MCF 10A (cell line): ENCODE results near the gene G3BP1. TPM values are rescaled to one million over a fixed set of nuclear protein-coding genes. Genes with fewer than 3 reads are reported as not detected.
"Not testable (repeated sequence)": the region's sequence is repeated elsewhere in the genome, so short reads cannot be mapped to it uniquely, and the experiment has no call there.

Experiments
- BruUV-seq: library from RNA; stranded (reverse); fragments of 400-500 nt; replicated peaks from 2 replicates; lab custom pipeline; 2021; lab: Mats Ljungman, UMichigan
- CTCF ChIA-PET: fragments of 300-600 bp; sonication (Branson Sonifier 250); formaldehyde crosslinking; extraction: SDS; loops from one replicate; lab custom pipeline; 2021; ENCODE audit warnings: antibody characterized with exemption, inconsistent platforms; lab: Yijun Ruan, JAX
- POLR2A ChIA-PET: fragments of 300-600, 350-650 bp; sonication (Branson Sonifier 250); formaldehyde crosslinking; extraction: SDS; loops from one replicate; lab custom pipeline; 2020; ENCODE audit warnings: antibody characterized with exemption, inconsistent platforms; lab: Yijun Ruan, JAX
- DNase-seq: peaks from one replicate; pipeline ENCODE4 v3.0.0-alpha.2; 2018; ENCODE audit not compliant: unreplicated experiment
- H3K27ac Mint-ChIP-seq: one replicate; pipeline ENCODE4 v1.8.0; 2022; ENCODE audit warnings: mild to moderate bottlenecking, low read depth, mixed read lengths; ENCODE audit not compliant: unreplicated experiment
- H3K27me3 Mint-ChIP-seq: one replicate; pipeline ENCODE4 v1.8.0; 2022; ENCODE audit warnings: mixed read lengths; ENCODE audit not compliant: insufficient read depth, unreplicated experiment
- H3K36me3 Mint-ChIP-seq: one replicate; pipeline ENCODE4 v1.8.0; 2022; ENCODE audit warnings: mild to moderate bottlenecking, moderate library complexity, mixed read lengths; ENCODE audit not compliant: insufficient read depth, unreplicated experiment
- H3K4me1 Mint-ChIP-seq: one replicate; pipeline ENCODE4 v1.8.0; 2022; ENCODE audit warnings: mixed read lengths; ENCODE audit not compliant: insufficient read depth, unreplicated experiment
- H3K4me3 Mint-ChIP-seq: one replicate; pipeline ENCODE4 v1.8.0; 2022; ENCODE audit warnings: mild to moderate bottlenecking, moderate library complexity, mixed read lengths; ENCODE audit not compliant: unreplicated experiment
- H3K9me3 Mint-ChIP-seq: one replicate; pipeline ENCODE4 v1.8.0; 2022; ENCODE audit warnings: mixed read lengths; ENCODE audit not compliant: unreplicated experiment
- intact Hi-C: fragments of 100-400 bp; cut with micrococcal nuclease; formaldehyde crosslinking; loops from 2 replicates; pipeline ENCODE4 v1.14.1; 2022
- total RNA-seq: library from RNA; stranded (reverse); gene quantifications from 2 replicates; pipeline ENCODE4 v1.2.3, GENCODE V29; 2022
- TF ChIP-seq, protein P1 (sequence below): fragments of 200-600 bp; IDR thresholded peaks from one replicate; pipeline ENCODE4 v1.8.0; 2022; ENCODE audit warnings: antibody characterized with exemption, mild to moderate bottlenecking; ENCODE audit not compliant: unreplicated experiment

G3BP1 gene
- total RNA-seq, 1 experiment from 2014 or later: 279 TPM

DNA sequence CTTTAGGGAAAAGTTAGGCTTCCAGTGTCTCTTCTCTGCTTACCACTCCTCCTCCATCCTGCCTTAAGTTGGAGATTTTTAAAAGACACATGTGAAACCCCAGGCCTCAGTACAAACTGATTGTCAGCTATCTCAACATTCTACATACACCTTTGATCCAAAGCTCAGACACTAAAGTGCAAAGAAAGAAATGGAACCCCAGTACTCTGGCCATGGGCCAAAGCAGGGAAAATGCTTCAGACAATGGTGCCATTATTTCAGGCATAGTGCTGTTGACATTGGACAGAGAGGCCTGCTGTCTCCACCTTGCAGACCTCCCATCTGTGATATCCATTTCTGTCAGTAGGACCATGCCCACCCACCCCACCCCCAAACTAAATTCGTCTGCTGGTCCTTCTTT, 49.1 kb downstream of the G3BP1 start:
- Mint-ChIP-seq H3K4me1 (peaks cover 9% of the 10 kb centered on the region), H3K27ac (peak overlapping the region; percentile 75), H3K9me3 (no peaks in the 10 kb centered on the region), H3K4me3 (no peak overlapping the region), H3K27me3 (no peaks in the 10 kb centered on the region), H3K36me3 (peaks cover 48% of the 10 kb centered on the region)
- TF ChIP-seq, protein P1, sequence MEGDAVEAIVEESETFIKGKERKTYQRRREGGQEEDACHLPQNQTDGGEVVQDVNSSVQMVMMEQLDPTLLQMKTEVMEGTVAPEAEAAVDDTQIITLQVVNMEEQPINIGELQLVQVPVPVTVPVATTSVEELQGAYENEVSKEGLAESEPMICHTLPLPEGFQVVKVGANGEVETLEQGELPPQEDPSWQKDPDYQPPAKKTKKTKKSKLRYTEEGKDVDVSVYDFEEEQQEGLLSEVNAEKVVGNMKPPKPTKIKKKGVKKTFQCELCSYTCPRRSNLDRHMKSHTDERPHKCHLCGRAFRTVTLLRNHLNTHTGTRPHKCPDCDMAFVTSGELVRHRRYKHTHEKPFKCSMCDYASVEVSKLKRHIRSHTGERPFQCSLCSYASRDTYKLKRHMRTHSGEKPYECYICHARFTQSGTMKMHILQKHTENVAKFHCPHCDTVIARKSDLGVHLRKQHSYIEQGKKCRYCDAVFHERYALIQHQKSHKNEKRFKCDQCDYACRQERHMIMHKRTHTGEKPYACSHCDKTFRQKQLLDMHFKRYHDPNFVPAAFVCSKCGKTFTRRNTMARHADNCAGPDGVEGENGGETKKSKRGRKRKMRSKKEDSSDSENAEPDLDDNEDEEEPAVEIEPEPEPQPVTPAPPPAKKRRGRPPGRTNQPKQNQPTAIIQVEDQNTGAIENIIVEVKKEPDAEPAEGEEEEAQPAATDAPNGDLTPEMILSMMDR: no peak
- intact Hi-C loops: no loop called here
- DNase-seq: no peak
- no TSS peak for BruUV-seq
- ChIA-PET CTCF (interaction anchor here (0.7 to 8.1 kb wide), 4 partner anchors 10 to 528 kb away, joined by 3 to 112 read pairs (median 16); no protein-coding TSS in a partner anchor), POLR2A (no interaction called here)

DNA sequence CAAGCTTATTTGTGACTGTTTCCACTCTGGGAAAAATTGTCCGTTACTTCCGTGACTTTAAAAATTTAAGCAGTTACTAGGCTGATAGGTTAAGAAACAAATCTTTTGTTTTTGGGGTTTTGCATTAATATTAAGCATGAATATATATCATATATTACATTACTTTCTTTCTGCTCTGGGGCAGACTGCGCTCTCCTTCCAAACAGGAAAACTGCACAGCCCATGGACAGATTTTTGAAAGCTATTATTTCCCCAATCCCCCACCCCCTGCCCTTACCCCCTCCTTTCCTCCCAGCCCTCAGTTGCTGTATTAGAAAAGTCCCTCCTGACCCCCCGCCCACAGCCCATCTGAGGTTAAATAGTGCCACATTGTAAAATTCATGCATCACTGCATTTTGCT, 50.4 kb downstream of the G3BP1 start:
- TF ChIP-seq, protein P1: no peak
- ChIA-PET CTCF (interaction anchor here (0.6 to 12.2 kb wide), 4 partner anchors 126 to 527 kb away, joined by 3 to 531 read pairs (median 124); no protein-coding TSS in a partner anchor), POLR2A (no interaction called here)
- H3K4me3 Mint-ChIP-seq: no peak overlapping the region
- peaks cover 9% of the 10 kb centered on the region for H3K4me1 Mint-ChIP-seq
- DNase-seq: no peak
- BruUV-seq: no TSS peak
- H3K27ac Mint-ChIP-seq: no peak overlapping the region
- intact Hi-C loops: no loop called here
- H3K9me3 Mint-ChIP-seq: no peaks in the 10 kb centered on the region
- no peaks in the 10 kb centered on the region for H3K27me3 Mint-ChIP-seq
- peaks cover 50% of the 10 kb centered on the region for H3K36me3 Mint-ChIP-seq

DNA sequence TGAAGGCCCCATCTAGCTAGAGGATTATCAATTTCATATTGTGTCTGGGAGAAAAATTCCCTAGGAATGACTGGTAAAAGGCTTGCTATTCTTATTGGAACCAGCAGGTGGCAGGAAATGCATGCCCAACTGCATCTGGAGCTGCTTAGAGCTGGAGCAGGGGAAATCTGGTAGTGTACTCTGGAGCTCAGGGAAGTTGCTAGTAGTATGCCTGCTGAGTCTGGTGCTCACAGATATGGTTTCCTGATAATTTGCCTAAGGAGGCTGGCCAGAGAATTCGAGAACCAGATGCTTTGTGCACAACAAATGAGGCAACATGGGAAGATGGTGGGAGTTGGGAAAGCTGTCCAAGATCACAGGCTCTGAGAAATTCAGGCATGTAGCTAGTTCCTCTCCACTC, 53.7 kb downstream of the G3BP1 start:
- H3K4me3 Mint-ChIP-seq: no peak overlapping the region
- H3K27ac Mint-ChIP-seq: no peak overlapping the region
- no peaks in the 10 kb centered on the region for H3K9me3 Mint-ChIP-seq
- TF ChIP-seq, protein P1: peak; percentile 94
- POLR2A ChIA-PET: interaction anchor here (0.6 to 1.6 kb wide), 3 partner anchors 171 to 445 kb away, joined by 3 to 15 read pairs (median 3); no protein-coding TSS in a partner anchor
- BruUV-seq: no TSS peak
- no peaks in the 10 kb centered on the region for H3K27me3 Mint-ChIP-seq
- no peaks in the 10 kb centered on the region for H3K4me1 Mint-ChIP-seq
- DNase-seq: peak; percentile 81
- CTCF ChIA-PET: interaction anchor here (0.5 to 12.2 kb wide), 77 partner anchors 9 to 696 kb away, joined by 3 to 531 read pairs (median 5); partner anchors contain the start of gene SLC36A1
- peaks cover 48% of the 10 kb centered on the region for H3K36me3 Mint-ChIP-seq
- intact Hi-C loops: loop anchor here (1.0 to 2.0 kb wide), 5 partner anchors 318 to 689 kb away; no protein-coding TSS in a partner anchor

DNA sequence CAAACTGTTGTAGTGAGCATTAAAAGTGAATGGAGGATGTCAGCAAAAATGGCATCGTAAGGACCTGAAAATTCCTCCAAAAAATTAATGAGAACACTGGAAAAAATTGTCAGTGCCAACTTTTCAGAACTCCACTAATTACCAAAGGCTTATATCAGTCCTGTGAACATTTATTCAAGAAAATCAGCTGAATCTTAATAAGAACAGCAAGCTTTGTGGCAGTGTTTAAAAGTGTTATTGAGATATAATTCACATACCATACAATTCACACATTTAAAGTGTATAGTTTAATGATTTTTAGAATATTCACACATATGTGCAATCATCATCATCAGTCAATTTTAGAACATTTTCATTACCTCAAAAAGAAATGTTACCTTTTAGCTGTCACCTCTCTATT, 57.6 kb downstream of the G3BP1 start:
- H3K4me1 Mint-ChIP-seq: no peaks in the 10 kb centered on the region
- no peak overlapping the region for H3K4me3 Mint-ChIP-seq
- H3K27me3 Mint-ChIP-seq: no peaks in the 10 kb centered on the region
- no peak for DNase-seq
- intact Hi-C loops: no loop called here
- CTCF ChIA-PET: interaction anchor here (0.9 to 12.2 kb wide), 8 partner anchors 10 to 1319 kb away, joined by 3 to 531 read pairs (median 4); no protein-coding TSS in a partner anchor
- TF ChIP-seq, protein P1: no peak
- no TSS peak for BruUV-seq
- POLR2A ChIA-PET: no interaction called here
- H3K27ac Mint-ChIP-seq: no peak overlapping the region
- H3K9me3 Mint-ChIP-seq: peaks cover 22% of the 10 kb centered on the region
- H3K36me3 Mint-ChIP-seq: peaks cover 48% of the 10 kb centered on the region

DNA sequence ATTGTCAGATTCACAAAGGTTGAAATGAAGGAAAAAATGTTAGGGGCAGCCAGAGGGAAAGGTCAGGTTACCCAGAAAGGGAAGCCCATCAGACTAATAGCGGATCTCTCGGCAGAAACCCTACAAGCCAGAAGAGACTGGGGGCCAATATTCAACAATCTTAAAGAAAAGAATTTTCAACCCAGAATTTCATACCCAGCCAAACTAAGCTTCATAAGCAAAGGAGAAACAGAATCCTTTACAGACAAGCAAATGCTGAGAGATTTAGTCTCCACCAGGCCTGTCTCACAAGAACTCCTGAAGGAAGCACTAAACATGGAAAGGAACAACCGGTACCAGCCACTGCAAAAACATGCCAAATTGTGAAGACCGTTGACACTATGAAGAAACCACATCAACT, 61.1 kb downstream of the G3BP1 start:
- intact Hi-C loops, DNase-seq, H3K27me3 Mint-ChIP-seq, H3K4me3 Mint-ChIP-seq, H3K4me1 Mint-ChIP-seq, H3K27ac Mint-ChIP-seq, POLR2A ChIA-PET, BruUV-seq: not testable (repeated sequence)
- peaks cover 23% of the 10 kb centered on the region for H3K36me3 Mint-ChIP-seq
- CTCF ChIA-PET: interaction anchor here (0.6 to 12.2 kb wide), 4 partner anchors 63 to 517 kb away, joined by 3 to 531 read pairs (median 4); no protein-coding TSS in a partner anchor
- H3K9me3 Mint-ChIP-seq: peaks cover 47% of the 10 kb centered on the region
